Endothelial cell of umbilical vein (primary cell): ENCODE measurements around the gene OPRM1. TPM values are rescaled to one million over a fixed set of nuclear protein-coding genes. Genes with fewer than 3 reads are reported as not detected.
"Not testable (repeated sequence)": the region's sequence is repeated elsewhere in the genome, so short reads cannot be mapped to it uniquely, and the experiment has no call there.

Source experiments
- BruUV-seq: library from RNA; stranded (reverse); fragments of 400-500 nt; replicated peaks from 2 replicates; lab custom pipeline; 2021; lab: Mats Ljungman, UMichigan
- CTCF ChIA-PET: fragments of 300-600, 350-600 bp; sonication (Branson Sonifier 250); formaldehyde crosslinking; loops from one replicate; lab custom pipeline; 2021; ENCODE audit warnings: antibody characterized with exemption, inconsistent platforms; lab: Charles Lee
- POLR2A ChIA-PET: fragments of 300-600, 350-600 bp; sonication (Branson Sonifier 250); formaldehyde crosslinking; loops from one replicate; lab custom pipeline; 2021; ENCODE audit warnings: antibody characterized with exemption, inconsistent platforms; lab: Charles Lee
- DNase-seq: peaks from one replicate; pipeline ENCODE4 v3.0.0-alpha.2; 2011; ENCODE audit warnings: low read depth, low spot score
- FAIRE-seq: peaks from 2 replicates; lab custom pipeline; 2011; peaks lifted over from hg19 to GRCh38; lab: Jason Lieb, UNC
- H2AFZ ChIP-seq: 2 replicates; pipeline ENCODE4 v1.6.0; 2012; ENCODE audit warnings: low read depth, low read length, control low read depth, inconsistent platforms
- H3K27ac ChIP-seq: 2 replicates; pipeline ENCODE4 v1.5.1; 2011; ENCODE audit warnings: low read depth, mild to moderate bottlenecking, control low read depth, low read length, moderate library complexity; ENCODE audit not compliant: insufficient read depth
- H3K27me3 ChIP-seq, 2 experiments: 2 replicates each; pipeline versions ENCODE4 v1.6.0 to v1.6.1; 2011; ENCODE audit warnings: low read length in 2 of 2, mixed read lengths in 1 of 2; ENCODE audit not compliant: control insufficient read depth in 2 of 2, insufficient read depth in 2 of 2
- H3K36me3 ChIP-seq, 2 experiments: 2 replicates in 1 of 2; 3 replicates in 1 of 2; pipeline ENCODE4 v1.5.1; 2011; ENCODE audit warnings: low read length in 2 of 2, mild to moderate bottlenecking in 1 of 2, moderate library complexity in 1 of 2; ENCODE audit not compliant: control insufficient read depth in 2 of 2, insufficient read depth in 2 of 2; ENCODE audit errors: extremely low read depth in 1 of 2
- H3K4me1 ChIP-seq: 3 replicates; pipeline ENCODE4 v1.5.1; 2011; ENCODE audit warnings: mild to moderate bottlenecking, low read length; ENCODE audit not compliant: control insufficient read depth, insufficient read depth; ENCODE audit errors: extremely low read depth
- H3K4me2 ChIP-seq: 2 replicates; pipeline ENCODE4 v1.6.1; 2011; ENCODE audit warnings: low read length, control low read depth, mixed read lengths; ENCODE audit not compliant: insufficient read depth
- H3K4me3 ChIP-seq, 3 experiments: fragments of 200-600 bp in 1 of 3; sonication (generic), shearing (Covaris generic) in 1 of 3; replicated peaks in 1 of 3; 2 replicates each; pipeline ENCODE4 v1.5.1; 2011 to 2016; ENCODE audit warnings: control low read depth in 3 of 3, low read length in 3 of 3, mild to moderate bottlenecking in 2 of 3, inconsistent platforms in 1 of 3, low read depth in 1 of 3, moderate library complexity in 1 of 3; ENCODE audit not compliant: insufficient read depth in 1 of 3
- H3K79me2 ChIP-seq: 2 replicates; pipeline ENCODE4 v1.6.0; 2012; ENCODE audit warnings: low read length, inconsistent platforms; ENCODE audit not compliant: control insufficient read depth, insufficient read depth
- H3K9ac ChIP-seq: replicated peaks from 2 replicates; pipeline ENCODE3; 2011; ENCODE audit warnings: low read length, control low read depth; ENCODE audit not compliant: insufficient read depth; ENCODE audit errors: extremely low read depth
- H3K9me1 ChIP-seq: replicated peaks from 3 replicates; pipeline ENCODE4 v1.6.0; 2011; ENCODE audit warnings: mild to moderate bottlenecking, low read length; ENCODE audit not compliant: control insufficient read depth, insufficient read depth; ENCODE audit errors: extremely low read depth
- H3K9me3 ChIP-seq: replicated peaks from 2 replicates; pipeline ENCODE4 v1.5.1; 2012; ENCODE audit warnings: low read length, inconsistent platforms; ENCODE audit not compliant: control insufficient read depth, insufficient read depth
- H4K20me1 ChIP-seq: replicated peaks from 2 replicates; pipeline ENCODE3; 2011; ENCODE audit warnings: mild to moderate bottlenecking, low read length; ENCODE audit not compliant: control insufficient read depth, insufficient read depth; ENCODE audit errors: extremely low read depth
- CTCF ChIP-seq, 2 donors: IDR thresholded peaks; 1 replicate in 1 of 2; 2 replicates in 1 of 2; pipeline ENCODE4 v1.5.1; 2011; ENCODE audit warnings: low read length in 2 of 2, mild to moderate bottlenecking in 2 of 2, moderate library complexity in 2 of 2, control low read depth in 1 of 2, inconsistent platforms in 1 of 2, low read depth in 1 of 2; ENCODE audit not compliant: insufficient read depth in 1 of 2; ENCODE audit errors: extremely low read depth in 1 of 2
- dilution Hi-C: fragments of 300-500 bp; cut with MboI; formaldehyde crosslinking; loops from one replicate; pipeline ENCODE4 v1.15.0; 2019; ENCODE audit warnings: low sequenced_read_pairs; ENCODE audit not compliant: extremely low pct_ligation_motif_present
- intact Hi-C: fragments of 100-400 bp; cut with micrococcal nuclease; formaldehyde crosslinking; loops from one replicate; pipeline ENCODE4 v1.10.0; 2022
- polyA plus RNA-seq, 4 experiments: library from polyadenylated mRNA; depleted of rRNA in 3 of 4; stranded (reverse) in 3 of 4; unstranded in 1 of 4; fragments of >200 nt; gene quantifications; 2 replicates each; pipeline versions ENCODE4 v1.2.1 to v1.2.3, GENCODE V29; 2011 to 2012; ENCODE audit warnings: missing spikeins in 1 of 4
- total RNA-seq: library from RNA; stranded (reverse); gene quantifications from 2 replicates; pipeline ENCODE4 v1.2.3, GENCODE V29; 2021

Gene OPRM1
- total and polyA plus RNA-seq, 2 donors (not counting 3 experiments of a cell fraction or from before 2014, with no cell fraction given) = not detected

GRCh38 chr6:154071711-154072110 lies 32.7 kb downstream of the OPRM1 start:
- intact Hi-C loops = no loop called here
- TF ChIP-seq CTCF (IDR thresholded peaks at IDR 0.05; ENCODE audit: extremely low read depth in 1 of 2, insufficient read depth in 1 of 2, low read depth in 1 of 2, low read length in 2 of 2) = no peak
- CTCF ChIA-PET = no interaction called here

GRCh38 chr6:154078596-154078995 lies 39.6 kb downstream of the OPRM1 start:
- FAIRE-seq, H3K4me2 ChIP-seq, H3K27ac ChIP-seq, H3K27me3 ChIP-seq, H3K9me1 ChIP-seq, H4K20me1 ChIP-seq, DNase-seq, H3K9ac ChIP-seq, intact Hi-C loops, H2AFZ ChIP-seq, H3K4me3 ChIP-seq, H3K36me3 ChIP-seq, dilution Hi-C loops, POLR2A ChIA-PET, H3K79me2 ChIP-seq, BruUV-seq, H3K4me1 ChIP-seq, H3K9me3 ChIP-seq: not testable (repeated sequence)
- CTCF ChIA-PET = interaction anchor here (1.0 kb wide), 1 partner anchor 19 kb away, joined by 3 read pairs; no protein-coding TSS in a partner anchor

More at GRCh38 chr6:154071711-154072110, 32.7 kb downstream of the OPRM1 start:
- Histone ChIP-seq H3K4me1 (no peaks in the 10 kb centered on the region), H3K27ac (no peak overlapping the region), H3K4me2 (no peak overlapping the region), H4K20me1 (no peaks in the 10 kb centered on the region), H3K9me1 (no peaks in the 10 kb centered on the region), H3K9ac (no peak overlapping the region), H3K36me3 (no peaks in the 10 kb centered on the region), H2AFZ (no peak overlapping the region), H3K4me3 (no peak overlapping the region), H3K27me3 (no peaks in the 10 kb centered on the region), H3K79me2 (no peaks in the 10 kb centered on the region), H3K9me3 (no peaks in the 10 kb centered on the region)
- POLR2A ChIA-PET = no interaction called here
- BruUV-seq = no TSS peak
- dilution Hi-C loops = no loop called here
- no peak for FAIRE-seq
- no peak for DNase-seq
